Posterior vena cava (tissue), 2 donors: Measurements from ENCODE around the gene BAG1. TPM values are rescaled to one million over a fixed set of nuclear protein-coding genes. Genes with fewer than 3 reads are reported as not detected.
A peak's percentile ranks its signal among the peaks of the same experiment; 100 is the strongest.

ENCODE experiments used
- DNase-seq: peaks from one replicate; pipeline ENCODE4 v3.0.0-alpha.2; 2020; ENCODE audit warnings: low spot score
- intact Hi-C, 2 donors: fragments of 100-400 bp; cut with DNase I; formaldehyde crosslinking; loops; one replicate each; pipeline versions ENCODE4 v1.14.1 to v1.14.2; 2022 to 2023
- total RNA-seq, 2 donors: library from RNA; stranded (reverse); fragmentation: NEBNext Ultra II Directional; extraction: Animal tissue kit (Norgen Biotek cat#: 25700); gene quantifications; one replicate each; pipeline ENCODE4 v1.2.1, GENCODE V29; 2021
- donor health status: DM: yes; HTN: yes; CAD: no.
- donor health status: DM: yes; HTN: yes; CAD: no.

Gene BAG1
- total RNA-seq, 2 donors from 2014 or later, result 73.8 to 103 TPM

DNA sequence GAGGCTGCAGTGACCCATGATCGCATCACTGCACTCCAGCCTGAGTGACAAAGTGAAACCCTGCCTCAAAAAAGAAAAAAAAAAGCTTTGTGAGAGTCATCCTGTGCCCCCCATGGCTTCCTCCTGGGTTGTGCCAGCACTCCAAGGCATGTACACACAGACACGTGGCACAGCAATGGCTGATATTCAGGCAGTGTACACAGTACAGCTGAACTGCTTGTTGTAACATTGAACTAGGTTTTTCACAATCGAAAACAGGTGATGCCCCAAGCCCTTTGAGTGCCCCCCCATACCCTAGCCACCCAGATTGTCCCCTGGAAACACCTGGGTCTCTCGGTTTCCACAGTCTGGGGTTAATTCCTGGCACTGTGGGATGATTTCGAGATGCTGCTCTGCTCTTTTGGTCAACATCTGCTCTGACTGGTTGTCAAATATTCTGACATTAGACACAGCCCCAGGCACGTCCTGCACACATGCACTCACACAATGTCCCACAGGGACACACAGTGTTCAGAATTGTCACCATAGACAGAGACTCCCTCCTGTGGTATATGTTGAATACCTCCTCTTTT is 15.3 kb downstream of the BAG1 start:
- intact Hi-C loops, result no loop called here
- DNase-seq, result no peak

DNA sequence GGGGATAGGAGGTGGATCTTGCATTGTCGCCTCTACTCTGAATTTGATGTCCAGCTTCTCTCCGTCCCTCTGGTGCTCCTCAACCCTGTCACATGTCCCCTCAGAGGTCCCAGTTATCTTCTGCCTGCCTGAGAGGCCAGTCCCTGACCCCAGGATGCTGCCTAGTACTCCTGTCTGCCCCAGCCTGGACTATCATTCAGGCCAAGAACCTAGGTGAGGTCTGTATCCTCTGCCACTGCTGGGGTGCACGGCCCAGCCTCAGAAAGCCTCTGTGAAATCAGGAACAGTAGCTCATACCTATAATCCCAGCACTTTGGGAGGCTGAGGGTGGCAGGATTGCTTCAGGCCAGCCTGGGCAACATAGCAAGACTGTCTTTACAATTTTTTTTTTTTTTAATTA is 15.9 kb downstream of the BAG1 start:
- DNase-seq, result no peak
- intact Hi-C loops, result no loop called here

DNA sequence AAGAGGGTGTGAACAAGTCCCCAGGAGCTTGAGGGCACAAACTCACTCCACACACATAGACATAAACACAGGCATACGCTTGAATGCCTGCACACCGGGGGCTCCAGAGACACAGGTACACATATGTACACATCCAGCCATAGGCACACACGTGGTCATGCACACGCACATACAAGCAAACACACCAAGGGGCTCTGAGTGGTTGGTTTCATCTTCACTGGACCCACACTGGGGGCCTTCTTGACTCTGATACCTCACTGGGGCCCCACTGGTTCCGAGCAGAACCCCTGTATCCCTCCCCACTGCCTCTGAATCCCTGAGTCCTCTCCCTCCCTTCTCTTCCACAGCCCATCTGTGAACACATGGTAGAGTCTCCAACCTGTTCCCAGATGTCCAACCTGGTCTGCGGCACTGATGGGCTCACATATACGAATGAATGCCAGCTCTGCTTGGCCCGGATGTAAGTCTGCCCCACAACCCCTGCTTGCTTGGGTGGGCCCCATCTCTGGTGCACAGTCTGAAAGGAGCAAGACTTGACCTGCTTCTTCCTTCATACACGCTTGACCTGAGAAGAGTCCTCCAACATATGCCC is 18.1 kb downstream of the BAG1 start:
- DNase-seq, result no peak
- intact Hi-C loops, result no loop called here

DNA sequence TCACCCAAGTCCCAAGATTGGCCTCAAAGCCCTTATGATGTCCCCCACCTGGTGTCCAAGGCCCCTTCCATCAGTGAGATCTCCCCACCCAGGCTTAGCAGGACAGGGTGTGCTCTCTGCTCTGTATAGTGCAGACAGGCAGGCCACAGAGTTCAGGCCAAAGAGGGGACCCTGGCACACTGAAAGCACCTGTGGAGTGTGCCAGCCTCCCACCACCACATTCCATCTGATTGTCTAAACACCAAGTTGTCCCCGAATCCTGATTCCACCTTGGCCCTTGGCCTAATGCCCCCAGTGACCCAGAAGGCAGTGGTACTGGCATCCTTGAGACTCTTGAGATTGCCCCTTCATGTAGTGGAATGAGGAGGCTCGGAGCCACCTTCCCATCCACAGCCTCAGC is 19.2 kb downstream of the BAG1 start:
- no peak for DNase-seq
- intact Hi-C loops, result no loop called here

DNA sequence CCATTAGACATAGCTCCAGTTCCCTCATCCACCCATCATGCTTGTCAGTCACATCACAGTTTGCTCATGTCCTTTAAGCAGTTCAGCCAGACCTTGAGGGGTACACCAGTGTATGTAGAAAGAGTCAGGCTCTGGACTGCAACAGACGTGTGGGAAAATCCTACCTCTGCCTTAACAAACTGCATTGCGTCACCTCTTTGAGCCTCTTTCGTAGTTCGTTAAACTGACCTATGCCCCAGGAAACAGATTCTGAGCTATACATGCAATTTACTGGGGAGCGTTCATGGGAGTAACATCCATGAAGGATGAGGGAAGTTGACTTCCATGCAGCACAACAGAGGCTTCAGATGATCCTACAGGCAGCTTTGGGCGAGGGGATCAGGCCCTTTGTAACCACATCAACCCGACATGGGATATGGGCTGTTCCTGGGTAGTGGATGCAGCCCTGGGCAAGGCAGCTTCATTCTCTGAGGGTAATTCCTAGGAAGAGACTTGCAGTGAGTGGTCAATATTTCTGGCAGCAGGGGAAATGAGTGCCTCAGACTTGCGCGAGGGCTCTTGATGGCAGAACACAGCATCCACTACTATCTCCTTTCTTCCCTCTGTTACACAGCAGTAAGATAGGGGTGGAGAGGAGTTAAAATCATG is 20.2 kb downstream of the BAG1 start:
- intact Hi-C loops, result no loop called here
- no peak for DNase-seq

DNA sequence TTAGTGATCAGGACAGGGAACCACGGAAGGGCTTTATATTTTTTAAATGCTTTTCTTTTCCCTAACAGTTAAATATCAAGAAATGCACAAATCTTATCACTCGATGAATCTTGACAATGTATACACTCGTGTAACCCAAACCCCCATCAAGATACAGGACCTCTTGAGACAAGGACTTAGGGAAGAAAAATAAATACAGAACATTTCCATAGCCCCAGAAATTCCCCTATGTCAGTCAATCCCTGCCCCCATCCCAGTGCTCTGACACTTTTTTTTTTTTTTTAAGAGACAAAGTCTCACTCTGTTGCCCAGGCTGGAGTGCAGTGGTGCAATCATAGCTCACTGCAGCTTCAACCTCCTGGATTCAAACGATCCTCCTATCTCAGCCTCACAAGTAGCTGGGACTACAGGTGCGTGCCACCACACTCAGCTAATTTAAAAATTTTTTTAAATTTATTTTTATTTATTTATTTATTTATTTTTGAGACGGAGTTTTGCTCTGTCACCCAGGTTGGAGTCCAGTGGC is 21.8 kb downstream of the BAG1 start:
- no peak for DNase-seq
- intact Hi-C loops, result no loop called here

DNA sequence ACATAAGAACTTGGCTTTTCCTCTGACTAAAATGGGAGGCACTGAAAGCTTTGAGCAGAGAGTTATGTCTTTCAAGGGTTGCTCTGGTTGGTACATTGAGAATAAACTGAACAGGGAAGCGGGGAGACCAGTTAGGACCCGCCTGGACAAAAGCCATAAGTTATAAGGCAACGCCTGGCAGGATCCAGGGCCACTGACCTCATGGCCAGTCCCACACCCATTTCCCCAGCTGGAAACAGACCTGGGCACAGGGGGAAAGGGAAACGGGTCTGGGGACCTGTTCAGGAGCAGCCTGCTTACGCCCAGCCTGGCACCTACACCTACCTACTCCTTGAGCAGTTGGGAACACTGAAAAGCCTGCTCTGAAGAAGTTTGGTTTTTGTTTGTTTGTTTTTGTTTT is 23.2 kb downstream of the BAG1 start:
- intact Hi-C loops, result no loop called here
- DNase-seq, result no peak

DNA sequence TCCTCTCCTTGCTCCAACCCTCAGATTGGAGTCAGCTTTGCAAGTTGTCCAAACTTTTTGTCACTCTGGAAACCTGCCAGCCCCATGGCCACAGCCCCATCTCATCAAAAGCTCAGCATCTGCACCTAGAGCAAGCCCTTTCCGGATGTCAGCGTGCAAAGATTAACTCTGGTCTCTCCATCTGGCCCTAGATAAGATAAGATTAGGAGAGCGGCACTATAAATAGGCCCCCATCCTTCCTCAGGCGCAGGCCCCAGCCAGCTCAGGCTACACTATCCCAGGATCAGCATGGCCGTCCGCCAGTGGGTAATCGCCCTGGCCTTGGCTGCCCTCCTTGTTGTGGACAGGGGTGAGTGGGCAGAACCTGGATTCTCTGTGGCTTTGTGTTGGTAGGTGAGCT is 24.6 kb downstream of the BAG1 start, which contains the start of gene SPINK4:
Gene SPINK4, plus strand, starts transcription at position 247 of the 400 bp plus-strand sequence. Its CDS starts 42 bp downstream, at position 289.
- DNase-seq, result no peak
- intact Hi-C loops, result no loop called here

DNA sequence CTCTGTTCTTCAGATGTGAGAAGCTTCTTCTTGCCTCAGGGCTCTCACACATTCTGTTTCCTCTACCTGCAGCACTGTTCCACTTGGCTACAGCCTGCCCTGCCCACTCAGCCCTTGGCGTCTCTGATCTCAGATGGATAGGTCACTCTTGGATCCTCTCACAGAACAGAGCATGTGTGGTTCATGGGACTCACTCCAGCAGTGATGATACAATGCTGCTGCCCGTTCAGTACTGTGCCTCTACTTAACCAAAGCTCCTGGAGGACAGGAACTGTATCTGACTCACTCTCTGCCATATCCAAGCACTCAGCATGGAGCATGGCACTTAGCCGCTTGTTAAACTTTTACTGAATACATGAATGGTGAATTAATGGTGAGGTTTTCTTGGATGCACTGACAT is 27.9 kb downstream of the BAG1 start:
- intact Hi-C loops, result no loop called here
- DNase-seq, result no peak

DNA sequence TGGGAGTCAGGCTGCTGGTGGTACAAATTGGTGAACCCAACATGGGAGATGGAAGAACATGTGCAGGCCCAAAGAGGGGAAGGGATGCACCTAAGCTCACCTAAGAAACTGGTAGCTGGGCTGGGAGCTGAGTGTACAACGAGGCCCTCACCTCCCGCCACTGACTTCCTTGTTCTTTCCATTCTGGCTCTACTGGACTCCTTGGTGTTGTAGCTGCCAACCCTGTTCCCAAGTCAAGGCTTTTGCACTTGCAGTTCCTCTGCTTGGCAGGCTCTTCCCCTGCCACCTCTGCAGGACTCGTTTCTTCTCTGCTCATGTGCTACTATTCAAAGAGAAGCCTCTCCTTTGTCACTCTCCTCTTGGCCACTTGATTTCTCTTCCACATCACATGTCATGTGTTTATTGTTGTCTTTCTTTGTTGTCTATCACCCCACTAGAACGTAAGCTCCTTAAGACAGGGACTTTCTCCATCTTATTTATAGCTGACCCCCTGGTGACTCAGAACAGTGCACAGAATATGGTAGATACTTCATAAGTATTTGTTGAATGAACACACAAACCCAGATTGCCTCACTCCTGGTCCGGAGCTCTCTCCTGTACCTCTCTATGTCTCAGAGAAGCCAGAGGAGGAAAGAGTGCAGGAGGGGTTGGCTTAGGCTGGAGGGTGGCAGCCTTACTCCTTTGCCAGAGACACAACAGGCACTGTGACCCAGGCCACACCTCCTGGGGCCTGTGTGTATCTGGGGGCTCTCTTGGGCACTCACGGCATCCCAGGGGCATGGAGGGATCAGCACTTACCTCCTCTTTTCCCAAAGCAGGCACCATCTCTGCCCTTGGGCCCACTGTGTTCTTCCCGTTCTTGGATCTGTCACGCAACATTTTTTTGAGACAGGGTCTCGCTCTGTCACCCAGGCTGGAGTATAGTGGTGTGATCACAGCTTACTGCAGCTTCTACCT is 29.7 kb downstream of the BAG1 start:
- intact Hi-C loops, result no loop called here
- DNase-seq, result no peak

DNA sequence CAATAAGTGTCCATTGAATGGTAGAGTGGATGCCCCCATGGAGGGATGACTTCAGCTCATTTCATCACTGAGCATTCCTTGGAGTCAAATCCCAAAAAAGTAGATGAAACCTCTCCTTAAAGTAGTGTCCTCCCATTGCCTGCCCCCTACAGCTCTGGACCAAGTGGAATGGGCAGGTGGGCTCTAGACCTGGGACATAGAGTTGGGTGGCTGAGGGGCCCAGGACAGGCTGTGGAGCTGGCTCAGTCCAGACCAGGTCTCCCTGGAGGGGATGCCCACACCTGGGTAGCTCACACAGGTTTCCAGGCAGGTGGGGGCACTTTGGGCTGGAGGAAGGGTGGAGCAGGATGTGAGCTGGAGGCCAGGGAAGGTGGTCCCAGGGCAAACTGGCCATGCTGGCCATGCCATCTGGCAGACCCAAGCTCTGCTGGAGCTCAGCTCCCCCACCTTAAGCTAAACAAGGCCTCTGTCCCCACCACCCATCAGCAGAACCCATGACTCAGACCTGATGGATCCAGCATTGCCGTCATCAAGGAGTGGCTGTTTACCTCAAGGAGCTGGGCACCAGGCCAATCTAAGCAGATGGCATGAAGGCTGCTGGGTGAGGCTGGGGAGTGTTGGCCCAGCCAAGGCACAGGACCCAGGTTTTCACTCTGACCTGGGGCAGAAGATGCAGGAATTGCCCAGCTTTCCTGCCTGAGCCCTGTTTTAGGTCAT is 30.7 kb downstream of the BAG1 start:
- intact Hi-C loops, result no loop called here
- no peak for DNase-seq

DNA sequence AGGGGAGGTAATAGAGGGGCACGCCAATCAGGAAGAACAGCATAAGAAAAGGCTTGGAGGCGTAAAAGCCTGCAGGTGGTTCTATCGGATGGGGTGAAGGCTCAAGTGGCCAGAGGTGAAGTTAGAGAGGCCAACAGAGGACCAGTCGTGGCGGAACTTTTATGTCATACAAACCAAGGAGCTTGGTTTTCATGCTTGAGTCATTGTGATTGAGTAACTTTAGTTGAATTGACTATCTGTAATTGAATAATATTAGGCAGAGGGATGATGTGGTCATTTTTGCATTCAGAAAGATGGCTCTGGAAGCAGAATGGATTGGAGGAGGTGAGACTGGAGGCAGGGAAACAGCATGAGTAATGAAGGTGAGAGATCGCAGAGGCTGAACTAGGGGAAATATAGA is 31.7 kb downstream of the BAG1 start:
- no peak for DNase-seq
- intact Hi-C loops, result no loop called here

DNA sequence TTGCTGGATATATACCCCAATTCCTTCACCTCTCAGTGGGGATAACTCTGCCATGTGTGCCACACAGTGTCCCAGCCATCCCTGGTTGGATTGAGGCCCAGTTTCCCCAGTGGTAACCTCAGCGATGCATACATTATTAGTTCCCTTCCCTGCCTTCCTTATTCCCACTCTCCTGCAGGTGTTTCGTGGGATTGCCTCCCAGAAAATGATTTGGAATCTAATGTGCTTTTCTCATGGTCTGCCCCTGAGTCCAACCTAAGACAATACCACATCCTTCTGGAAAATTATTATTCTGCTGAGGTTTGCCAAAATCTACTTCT is 32.9 kb downstream of the BAG1 start:
- no peak for DNase-seq
- intact Hi-C loops, result no loop called here

DNA sequence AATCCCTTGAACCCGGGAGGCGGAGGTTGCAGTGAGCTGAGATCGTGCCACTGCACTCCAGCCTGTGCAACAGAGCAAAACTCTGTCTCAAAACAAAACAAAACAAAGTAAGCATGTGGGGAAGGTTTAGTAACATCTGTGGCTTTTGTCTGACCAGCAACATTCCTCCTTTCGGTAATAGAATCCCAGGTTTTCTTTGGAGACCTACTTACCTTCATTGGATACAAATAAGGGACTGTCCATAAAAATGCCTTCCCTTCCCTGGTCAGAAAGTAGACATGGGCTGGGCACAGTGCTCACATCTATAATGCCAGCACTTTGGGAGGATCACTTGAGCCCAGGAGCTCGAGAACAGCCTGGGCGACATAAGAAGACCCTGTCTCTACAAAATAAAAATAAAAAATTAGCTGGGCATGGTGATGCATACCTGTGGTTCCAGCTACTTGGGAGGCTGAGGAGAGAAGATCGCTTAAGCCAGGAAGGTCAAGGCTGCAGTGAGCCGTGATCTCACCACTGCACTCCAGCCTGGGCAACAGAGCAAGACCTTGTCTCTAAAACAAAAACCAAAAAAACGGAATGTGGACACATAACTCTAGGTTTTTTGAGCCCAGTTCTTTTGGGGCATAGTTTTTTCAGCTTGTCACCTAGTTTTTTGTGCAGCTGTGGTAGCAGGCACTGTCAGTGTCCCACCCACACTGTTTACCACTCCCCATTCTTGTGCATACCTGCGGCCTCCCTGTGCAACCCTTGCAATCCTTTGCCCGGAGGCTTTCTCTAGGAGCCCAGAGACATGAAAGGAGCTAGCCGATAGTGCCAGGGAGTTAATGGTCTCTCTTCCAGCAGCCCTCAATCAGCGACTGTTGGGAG is 33.5 kb downstream of the BAG1 start:
- no peak for DNase-seq
- intact Hi-C loops, result no loop called here

DNA sequence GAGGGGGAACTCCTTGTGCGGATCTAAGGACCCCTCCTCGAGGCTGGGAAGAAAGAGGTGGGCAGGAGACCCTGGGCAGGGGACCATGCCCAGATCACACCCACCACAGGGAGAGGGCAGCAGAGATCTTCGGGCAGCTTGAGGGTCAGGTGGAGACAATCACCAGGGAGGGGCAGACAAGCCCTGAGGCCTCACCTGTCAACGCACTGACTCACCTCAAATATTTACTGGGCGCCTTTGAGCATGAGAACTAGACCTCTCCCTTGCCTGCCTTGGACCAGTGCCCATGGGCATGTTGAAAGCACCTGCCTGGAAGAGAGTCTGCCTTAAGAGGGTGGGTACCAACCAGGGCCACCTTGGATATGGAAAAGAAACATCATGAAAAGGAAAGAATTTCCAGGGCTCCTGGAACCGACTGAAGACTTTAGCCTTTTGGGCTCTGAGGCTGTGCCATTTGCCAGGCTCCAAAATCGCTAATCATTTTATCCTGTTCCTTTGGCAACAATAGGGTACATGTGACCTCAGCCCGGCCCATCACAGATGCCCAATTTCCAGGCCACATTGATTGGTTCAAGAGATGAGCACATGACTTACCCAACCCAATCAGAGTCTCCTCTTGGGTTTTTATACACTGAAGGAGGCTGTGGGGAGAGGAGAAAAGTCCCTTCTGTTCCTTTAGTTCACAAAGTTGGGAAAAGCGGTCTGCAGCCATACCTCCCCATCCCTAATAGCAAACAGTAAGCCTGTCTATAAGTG is 35.0 kb downstream of the BAG1 start:
- intact Hi-C loops, result no loop called here

DNA sequence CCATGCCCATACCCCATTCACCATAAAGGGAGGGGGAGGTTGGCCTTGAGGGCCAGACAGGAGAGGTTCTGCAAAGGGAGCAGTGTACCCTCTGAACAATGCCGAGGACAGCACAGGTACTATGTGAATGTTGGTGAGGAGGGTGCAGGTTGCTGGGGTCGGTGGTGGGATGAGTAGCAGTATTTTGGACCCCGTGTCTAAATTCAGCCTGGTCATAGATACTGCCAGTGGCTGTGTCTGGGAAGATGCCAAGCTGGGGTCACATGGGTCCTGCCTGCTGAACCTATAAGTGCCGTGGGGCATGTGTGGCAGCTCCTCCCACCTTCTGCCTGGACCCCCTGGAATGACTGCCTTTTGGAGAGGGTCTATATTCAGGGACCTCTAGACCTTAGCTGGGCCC is 35.9 kb downstream of the BAG1 start:
- DNase-seq, result peak; percentile 53
- intact Hi-C loops, result no loop called here

More for the DNA sequence above, 35.0 kb downstream of the BAG1 start:
- peak; percentile 24 for DNase-seq

DNA sequence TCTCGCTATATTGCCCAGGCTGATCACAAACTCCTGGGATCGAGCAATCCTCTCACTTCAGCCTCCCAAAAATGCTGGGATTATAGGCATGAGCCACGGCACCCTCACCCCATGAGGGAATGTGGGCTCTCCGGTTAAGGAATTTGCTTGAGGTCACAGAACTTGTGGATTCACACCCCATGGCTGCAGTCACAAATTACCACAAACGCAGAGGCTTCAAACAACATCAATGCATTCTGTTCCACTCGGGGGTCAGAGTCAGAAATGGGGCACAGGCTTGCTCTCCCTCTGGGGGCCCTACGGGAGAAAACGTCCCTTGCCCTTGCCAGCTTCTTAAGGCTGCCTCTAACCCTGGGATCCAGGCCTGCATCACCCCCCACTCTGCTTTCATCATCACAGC is 36.8 kb downstream of the BAG1 start:
- DNase-seq, result peak; percentile 16
- intact Hi-C loops, result loop anchor here (2.0 kb wide), 2 partner anchors 143 to 145 kb away; no protein-coding TSS in a partner anchor

DNA sequence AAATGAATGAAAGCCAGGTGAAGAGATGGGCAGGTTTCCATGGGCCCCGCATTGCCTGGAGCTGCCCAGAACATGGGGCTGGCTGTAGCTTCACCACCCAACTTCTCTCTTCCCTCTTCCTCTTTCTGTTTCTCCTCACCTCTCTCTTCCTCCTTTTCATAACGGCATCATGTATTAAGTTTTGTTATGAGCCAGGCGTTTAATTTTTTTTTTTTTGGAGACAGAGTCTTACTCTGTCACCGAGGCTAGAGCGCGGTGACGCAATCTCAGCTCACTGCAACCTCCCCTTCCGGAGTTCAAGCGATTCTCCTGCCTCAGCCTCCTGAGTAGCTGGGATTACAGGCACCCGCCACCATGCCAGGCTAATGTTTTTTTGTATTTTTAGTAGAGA is 37.5 kb downstream of the BAG1 start:
- DNase-seq, result peak; percentile 89
- intact Hi-C loops, result loop anchor here (2.0 kb wide), 2 partner anchors 142 to 144 kb away; no protein-coding TSS in a partner anchor
